Activated CD4-positive, CD25-positive, alpha-beta regulatory T cell treated with anti-CD3 and anti-CD28 coated beads, Interleukin-2, amount 50 U/mL, for 24 hours (primary cell): ENCODE results near the gene DRD2.

Source experiments
- ATAC-seq, 2 donors: fragments of 150-1000 bp; cut with Tn5 transposase; one replicate each; pipeline ENCODE4 v1.10.0; 2021; ENCODE audit warnings: mild to moderate bottlenecking in 1 of 2, moderate library complexity in 1 of 2

DRD2 gene

DNA sequence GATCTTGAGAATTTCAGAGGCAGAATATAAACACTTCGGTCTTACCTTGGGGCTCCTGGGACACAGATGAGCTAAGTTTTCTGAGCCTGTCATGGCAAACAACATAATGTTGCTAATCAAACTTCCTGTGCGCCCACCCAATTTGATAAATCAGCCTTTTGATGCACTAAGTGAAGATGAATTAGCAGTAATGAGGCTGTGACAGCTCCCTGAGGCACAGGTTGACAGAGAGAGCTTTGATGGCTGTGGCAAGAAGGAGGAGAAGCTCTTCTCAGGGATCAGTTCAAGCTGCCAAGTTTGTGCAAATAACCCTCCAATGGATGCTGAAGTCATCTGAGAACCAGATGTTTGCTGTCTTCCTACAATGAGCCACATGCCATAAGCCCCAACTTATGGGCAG, 34.4 kb downstream of the DRD2 start:
- no peak for ATAC-seq

GRCh38 chr11:113436672-113437252, 38.4 kb downstream of the DRD2 start:
- no peak for ATAC-seq

DNA sequence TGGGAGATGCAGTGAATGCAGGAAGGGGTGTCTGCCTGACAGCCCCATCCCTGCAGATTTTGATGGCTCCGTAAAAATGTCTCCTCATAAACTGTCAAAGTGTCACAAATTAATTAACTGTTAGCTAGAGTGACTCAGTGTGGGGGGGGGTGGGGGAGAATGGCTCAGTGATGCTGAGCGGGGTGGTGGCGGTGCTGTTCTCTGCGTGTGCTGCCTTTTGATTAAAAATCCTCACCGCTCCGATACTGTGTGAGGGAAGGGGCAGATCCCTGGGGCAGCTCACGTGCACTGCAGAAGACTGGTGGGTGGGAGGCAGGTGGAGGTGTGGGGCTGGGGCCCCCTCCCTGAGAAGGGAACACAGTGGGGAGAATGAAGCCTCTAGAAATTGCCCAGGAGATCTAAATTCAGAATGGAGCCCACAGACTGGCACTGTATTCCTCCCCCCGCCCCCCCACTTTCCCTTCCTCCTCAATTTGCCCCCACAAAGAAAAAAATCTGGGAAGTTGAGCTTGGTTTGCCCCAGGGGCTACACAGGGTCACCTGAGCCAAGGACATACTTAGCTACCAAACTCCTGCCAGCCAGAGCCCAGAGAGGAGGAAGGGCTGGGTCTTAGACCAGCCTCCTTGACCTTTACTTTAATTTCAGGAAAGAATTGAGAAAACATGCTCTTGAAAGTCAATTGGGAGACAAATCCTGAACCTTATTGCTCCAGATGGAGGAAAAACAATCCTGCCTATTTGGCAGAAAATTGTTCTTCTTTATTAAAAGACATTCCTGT, 39.8 kb downstream of the DRD2 start:
- no peak for ATAC-seq

DNA sequence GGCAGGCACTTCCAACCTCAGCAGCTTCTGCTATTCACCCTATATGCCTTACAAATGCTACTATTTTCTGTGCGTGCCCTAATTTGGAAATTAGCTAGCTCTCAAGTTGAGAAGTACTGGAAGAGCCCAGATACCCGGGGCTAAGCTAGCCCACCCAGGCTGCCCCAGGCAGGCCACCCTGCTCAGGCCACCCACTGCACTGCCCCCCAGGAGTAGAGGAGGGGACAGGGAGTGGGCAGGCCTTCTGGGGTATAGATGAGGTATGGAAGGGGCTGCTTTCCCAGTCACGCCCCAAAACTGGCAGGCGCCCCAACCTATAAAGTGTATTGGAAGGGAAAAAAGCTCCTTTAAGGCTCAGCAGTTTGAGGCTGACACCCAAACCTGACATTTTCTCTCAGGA, 43.5 kb downstream of the DRD2 start:
- no peak for ATAC-seq

DNA sequence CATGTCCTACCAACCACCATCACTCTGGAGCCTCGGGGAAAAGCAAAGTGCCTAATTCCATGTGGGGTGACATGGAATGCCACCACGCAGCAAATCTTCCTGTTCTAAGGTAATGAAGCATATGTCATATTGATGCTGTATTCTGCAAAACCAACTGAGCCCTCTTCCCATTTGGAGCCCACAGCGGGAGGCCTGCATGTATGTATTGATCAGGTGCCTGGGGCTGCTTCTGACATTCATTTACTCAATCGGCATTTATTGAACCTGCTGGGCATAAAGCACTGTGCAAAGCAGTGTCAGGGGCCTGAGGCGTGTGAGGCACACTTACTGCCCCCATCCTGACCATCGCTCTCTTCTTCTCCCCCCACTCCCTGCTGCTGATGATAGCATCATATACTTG, 48.5 kb downstream of the DRD2 start:
- ATAC-seq, result no peak

GRCh38 chr11:113420808-113421207, 54.4 kb downstream of the DRD2 start:
- ATAC-seq, result no peak

- no peak for ATAC-seq
Observed at GRCh38 chr11:113419454-113420003, 55.7 kb downstream of the DRD2 start.

GRCh38 chr11:113417428-113417827, 57.8 kb downstream of the DRD2 start:
- peak in 1 of 2 donors; percentile 33 for ATAC-seq

DNA sequence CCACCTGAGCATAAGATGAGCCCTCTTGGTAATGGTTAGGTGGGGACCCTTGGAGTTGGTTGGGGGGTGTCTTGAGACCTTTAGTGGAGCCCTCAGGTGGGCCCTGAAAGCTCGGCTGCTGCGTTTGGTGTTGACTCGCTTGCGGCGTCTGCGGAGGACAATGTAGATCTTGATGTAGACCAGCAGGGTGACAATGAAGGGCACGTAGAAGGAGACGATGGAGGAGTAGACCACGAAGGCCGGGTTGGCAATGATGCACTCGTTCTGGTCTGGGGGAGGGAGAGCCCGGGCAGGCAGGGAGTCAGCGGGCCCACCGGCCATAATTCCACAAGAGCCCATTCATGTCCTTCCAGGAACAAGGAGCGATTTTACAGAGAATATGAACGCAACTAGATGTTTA, 59.9 kb downstream of the DRD2 start:
- no peak for ATAC-seq

- ATAC-seq, result no peak
Observed at GRCh38 chr11:113412675-113413074, 62.5 kb downstream of the DRD2 start.

DNA sequence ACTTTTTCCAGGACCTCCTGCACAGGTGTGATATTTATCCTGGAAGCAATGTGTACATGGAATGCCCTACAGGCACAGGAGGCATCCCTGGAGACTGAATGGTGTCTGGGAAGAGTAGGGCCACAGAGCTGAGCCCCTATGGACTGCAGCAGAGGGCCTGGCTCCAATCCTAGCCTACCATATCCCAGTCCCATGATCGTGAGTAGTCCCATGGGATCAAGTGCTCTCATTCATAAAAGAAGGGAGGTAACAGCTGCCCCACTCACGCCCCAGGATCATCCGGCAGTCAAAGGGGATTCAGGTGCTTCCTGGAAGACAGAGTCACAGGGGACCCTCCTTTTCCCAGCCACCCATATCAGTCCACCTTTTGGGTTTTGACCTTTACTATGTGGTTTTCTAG, 63.7 kb downstream of the DRD2 start:
- no peak for ATAC-seq

- ATAC-seq, result no peak
Observed at GRCh38 chr11:113410414-113411135, 64.6 kb downstream of the DRD2 start.

GRCh38 chr11:113409526-113409925, 65.7 kb downstream of the DRD2 start:
- no peak for ATAC-seq

DNA sequence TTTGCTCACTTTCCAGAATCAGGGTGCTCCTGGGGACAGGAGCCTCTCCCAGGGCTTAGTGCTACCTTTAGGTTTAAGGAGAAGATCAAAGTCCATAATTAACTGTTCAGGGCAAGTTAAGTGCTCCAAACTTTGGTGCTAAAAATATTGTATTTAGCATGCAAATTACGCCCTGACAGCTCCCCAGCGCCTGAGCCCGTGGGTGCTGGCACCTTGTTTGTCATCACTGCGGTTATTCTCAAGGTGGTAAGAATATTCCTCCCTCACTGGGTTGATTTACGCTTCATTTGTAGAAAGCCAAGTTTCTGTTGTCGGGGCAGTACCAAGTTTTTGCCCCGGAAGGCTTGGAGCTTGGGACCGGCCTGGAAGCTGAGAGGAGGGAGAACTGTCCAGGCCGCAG, 66.3 kb downstream of the DRD2 start:
- ATAC-seq, result no peak

DNA sequence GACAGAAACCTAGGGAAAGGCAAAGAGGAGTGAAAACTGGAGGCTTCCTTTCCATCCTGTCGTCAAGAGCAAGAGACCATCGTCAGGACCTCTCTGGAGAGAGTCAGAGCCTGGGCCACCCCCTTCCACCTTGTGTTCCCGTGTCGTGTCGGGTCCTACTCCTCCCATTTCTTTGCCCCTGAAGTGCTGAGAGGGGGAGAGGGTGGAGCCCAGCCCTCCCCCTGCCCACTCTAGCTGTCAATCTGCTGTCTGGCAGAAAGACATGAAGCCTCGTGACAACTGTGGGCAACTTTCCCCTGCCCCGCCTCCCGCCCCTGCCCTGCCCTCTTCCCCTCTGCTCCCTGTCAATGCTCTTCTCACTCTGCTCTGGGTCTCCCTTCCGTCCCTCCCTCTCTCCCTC, 67.0 kb downstream of the DRD2 start:
- no peak for ATAC-seq

DNA sequence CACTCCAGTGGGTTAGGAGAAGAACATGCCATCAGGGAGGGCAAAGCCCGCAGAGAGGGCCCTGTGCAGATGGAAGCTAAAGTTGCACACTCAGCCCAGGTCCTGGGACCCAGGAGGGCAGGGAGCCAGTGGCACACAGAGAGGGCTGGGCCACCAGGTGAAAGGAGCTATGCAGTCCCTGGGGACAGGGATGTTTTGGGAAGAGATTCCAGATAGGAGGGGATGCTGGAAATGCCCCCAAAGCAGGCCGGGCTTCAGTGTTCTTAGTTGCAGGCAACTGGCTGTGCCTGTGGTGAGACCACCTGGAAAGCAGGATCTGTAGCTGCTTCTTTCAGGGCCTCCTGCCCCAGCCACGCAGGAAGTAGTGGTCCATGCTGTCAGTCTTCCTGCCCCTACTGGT, 68.0 kb downstream of the DRD2 start:
- ATAC-seq, result no peak

GRCh38 chr11:113405724-113406478, 69.3 kb downstream of the DRD2 start:
- no peak for ATAC-seq

DNA sequence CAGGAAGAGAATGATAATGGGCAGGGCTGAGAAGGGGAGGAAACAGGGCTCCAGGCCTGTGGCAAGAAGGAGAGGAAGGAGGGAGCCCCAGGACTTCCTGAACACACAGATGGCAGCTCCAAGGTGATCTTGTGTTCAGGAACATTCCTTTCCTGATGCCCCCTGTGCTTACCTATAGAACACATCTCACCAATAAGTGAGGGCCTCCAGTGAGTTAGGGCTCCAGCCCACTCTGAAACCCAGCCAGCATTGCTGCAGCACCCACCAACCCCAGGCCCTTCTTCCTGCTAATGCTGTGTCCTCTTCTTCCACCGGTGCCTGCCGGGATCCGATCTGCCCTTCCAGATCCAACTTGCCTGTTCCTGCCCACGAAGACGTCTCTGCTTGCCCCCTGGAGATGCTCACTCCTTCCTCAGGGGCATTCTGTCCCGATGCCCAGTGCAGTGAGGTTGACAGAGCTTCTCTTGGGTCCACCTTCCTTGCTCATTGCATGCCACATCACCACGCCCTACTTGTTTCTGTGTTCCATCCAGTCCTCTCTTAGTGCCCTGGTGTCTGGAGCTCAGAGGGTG, 70.3 kb downstream of the DRD2 start:
- ATAC-seq, result no peak

DNA sequence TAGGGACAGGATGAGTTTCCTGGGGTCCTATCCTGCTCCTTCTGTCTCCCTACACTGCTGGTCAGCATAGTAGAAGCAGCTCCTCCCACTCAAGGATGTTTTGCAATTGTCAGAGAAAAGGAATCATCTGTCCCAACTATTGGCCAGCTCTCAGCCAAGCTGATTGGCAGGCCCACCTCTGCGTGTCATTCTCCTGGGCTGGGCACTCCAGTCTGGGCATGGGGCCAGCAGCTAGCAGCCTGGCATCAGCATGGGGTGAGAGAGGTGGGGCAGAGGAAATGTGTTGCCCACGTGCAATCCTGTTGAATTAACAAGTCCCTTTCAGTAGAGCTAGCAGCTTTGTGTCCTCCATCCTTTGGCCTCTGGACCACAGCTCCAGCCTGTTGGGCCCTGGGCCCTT, 73.5 kb downstream of the DRD2 start:
- no peak for ATAC-seq

DNA sequence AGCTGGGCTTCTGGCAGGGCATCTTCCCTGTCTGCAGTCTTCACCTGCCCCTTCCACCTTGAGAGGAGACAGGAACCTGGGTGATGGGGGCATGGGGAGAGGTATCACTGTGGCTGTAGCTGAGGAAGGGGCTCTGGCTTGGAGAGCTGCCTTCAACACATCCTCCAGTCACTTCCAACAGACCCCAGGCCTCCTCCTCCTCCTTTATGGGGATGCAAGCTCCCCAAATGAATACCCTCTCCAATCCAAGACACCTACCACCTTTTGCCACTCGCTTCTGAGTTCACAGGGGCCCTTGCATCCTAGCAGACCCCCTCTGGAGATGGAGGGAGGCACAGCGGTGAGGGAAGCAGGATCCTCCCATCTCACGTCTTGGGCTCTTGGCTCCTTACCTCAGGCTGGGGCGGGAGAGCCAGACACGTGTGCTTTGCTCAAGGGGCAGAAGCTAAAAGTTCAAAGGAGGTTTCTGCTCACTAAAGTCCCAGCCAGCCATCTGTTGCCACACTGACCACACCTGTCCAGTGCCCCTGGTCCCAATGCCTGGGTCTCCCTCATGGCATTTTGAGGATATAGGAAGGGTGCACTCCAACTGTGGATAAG, 74.5 kb downstream of the DRD2 start:
- no peak for ATAC-seq

- no peak for ATAC-seq
Observed at GRCh38 chr11:113398669-113399430, 76.3 kb downstream of the DRD2 start.
